ES-I3 (cell line): ENCODE measurements around the gene CEP55.
"Not testable (repeated sequence)": the region's sequence is repeated elsewhere in the genome, so short reads cannot be mapped to it uniquely, and the experiment has no call there.

Source experiments
- H3K36me3 ChIP-seq: 2 replicates; pipeline ENCODE4 v1.6.1; 2013; ENCODE audit warnings: mild to moderate bottlenecking, low read length, control low read depth, moderate library complexity; ENCODE audit not compliant: insufficient read depth
- H3K4me1 ChIP-seq: 2 replicates; pipeline ENCODE4 v1.6.1; 2013; ENCODE audit warnings: mild to moderate bottlenecking, control low read depth, low read length; ENCODE audit not compliant: insufficient read depth
- H3K9ac ChIP-seq: 2 replicates; pipeline ENCODE4 v1.6.1; 2013; ENCODE audit warnings: low read depth, mild to moderate bottlenecking, low read length, moderate library complexity
- H3K9me3 ChIP-seq: 2 replicates; pipeline ENCODE4 v1.6.1; 2013; ENCODE audit warnings: mild to moderate bottlenecking, low read length, moderate library complexity; ENCODE audit not compliant: control insufficient read depth, insufficient read depth

The CEP55 gene

GRCh38 chr10:93512565-93512964, 16.2 kb downstream of the CEP55 start:
- H3K4me1 ChIP-seq = no peaks in the 10 kb centered on the region
- H3K9ac ChIP-seq = no peak overlapping the region
- peaks cover 12% of the 10 kb centered on the region for H3K36me3 ChIP-seq
- H3K9me3 ChIP-seq = no peaks in the 10 kb centered on the region

- no peaks in the 10 kb centered on the region for H3K4me1 ChIP-seq
- H3K36me3 ChIP-seq = peaks cover 17% of the 10 kb centered on the region
- H3K9me3 ChIP-seq = no peaks in the 10 kb centered on the region
- H3K9ac ChIP-seq = no peak overlapping the region
Measured at GRCh38 chr10:93513091-93513490, 16.7 kb downstream of the CEP55 start.

DNA sequence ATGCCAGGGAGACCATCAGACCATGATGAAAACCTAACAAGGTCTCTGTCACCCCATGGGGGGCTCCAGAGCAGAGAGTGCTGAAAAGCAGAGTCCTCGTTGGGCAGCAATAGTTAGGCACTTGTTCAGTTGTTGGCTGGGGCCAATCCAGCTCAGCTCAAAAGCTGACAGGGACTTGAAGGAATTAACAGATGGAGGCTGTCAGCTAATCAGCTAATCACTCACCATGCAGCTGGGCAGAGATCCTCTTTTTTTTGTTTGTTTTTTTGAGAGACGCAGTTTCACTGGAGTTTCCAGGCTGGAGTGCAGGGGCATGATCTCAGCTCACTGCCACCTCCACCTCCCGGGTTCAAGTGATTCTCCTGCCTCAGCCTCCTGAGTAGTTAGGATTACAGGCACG, 18.1 kb downstream of the CEP55 start:
- peaks cover 30% of the 10 kb centered on the region for H3K36me3 ChIP-seq
- no peaks in the 10 kb centered on the region for H3K4me1 ChIP-seq
- H3K9ac ChIP-seq = no peak overlapping the region
- peaks cover 7% of the 10 kb centered on the region; the same call in 1 of the 2 replicates for H3K9me3 ChIP-seq

DNA sequence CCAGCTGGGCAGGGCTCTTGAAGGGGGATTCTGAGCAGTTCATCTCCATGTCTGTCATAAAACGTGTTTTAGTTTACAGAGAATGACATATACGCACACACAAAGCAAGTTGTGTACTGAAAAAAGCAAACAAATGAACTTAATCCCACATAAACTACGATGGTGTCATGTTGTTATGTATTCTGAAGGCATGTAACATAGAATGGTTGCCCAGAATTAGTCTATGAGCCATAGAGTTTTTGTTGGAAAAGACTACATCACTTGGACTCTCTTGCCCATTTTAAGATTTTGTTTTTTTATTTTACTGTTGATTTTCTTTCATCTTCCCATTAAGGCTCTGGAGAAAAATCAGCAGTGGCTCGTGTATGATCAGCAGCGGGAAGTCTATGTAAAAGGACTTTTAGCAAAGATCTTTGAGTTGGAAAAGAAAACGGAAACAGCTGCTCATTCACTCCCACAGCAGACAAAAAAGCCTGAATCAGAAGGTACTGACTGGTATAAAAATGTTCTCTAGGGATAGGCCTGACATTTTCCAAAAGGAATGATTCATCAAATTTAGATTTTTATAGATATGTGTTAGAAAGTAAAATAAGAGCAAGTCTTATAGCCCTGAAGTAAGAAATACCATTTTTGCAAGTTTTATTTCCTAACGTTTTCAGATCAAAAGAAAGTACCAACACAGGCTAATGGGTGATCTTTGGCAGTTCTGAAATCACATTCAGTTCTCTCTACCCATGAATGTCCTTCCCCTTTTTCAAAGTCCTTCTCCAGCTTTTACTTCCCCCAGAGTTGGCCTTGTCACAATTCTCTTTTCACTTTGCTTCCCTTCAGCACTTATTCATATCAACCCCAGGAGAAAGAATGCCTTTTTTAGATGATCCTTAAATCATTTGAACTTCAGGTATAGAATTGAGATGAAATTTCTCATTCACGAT, 18.9 kb downstream of the CEP55 start:
- Histone ChIP-seq H3K9me3 (peaks cover 12% of the 10 kb centered on the region; the same call in 1 of the 2 replicates), H3K36me3 (peaks cover 35% of the 10 kb centered on the region), H3K9ac (no peak overlapping the region; the same call in 1 of the 2 replicates), H3K4me1 (no peaks in the 10 kb centered on the region)

GRCh38 chr10:93516006-93516380, 19.6 kb downstream of the CEP55 start:
- Histone ChIP-seq H3K9ac (no peak overlapping the region), H3K36me3 (peaks cover 35% of the 10 kb centered on the region)

GRCh38 chr10:93518531-93518930, 22.1 kb downstream of the CEP55 start:
- Histone ChIP-seq H3K9me3 (peaks cover 17% of the 10 kb centered on the region; the same call in 1 of the 2 replicates), H3K36me3 (peaks cover 30% of the 10 kb centered on the region), H3K9ac (no peak overlapping the region), H3K4me1 (no peaks in the 10 kb centered on the region)

More at GRCh38 chr10:93516006-93516380, 19.6 kb downstream of the CEP55 start:
- H3K4me1 ChIP-seq = no peaks in the 10 kb centered on the region
- H3K9me3 ChIP-seq = peaks cover 17% of the 10 kb centered on the region; the same call in 1 of the 2 replicates

DNA sequence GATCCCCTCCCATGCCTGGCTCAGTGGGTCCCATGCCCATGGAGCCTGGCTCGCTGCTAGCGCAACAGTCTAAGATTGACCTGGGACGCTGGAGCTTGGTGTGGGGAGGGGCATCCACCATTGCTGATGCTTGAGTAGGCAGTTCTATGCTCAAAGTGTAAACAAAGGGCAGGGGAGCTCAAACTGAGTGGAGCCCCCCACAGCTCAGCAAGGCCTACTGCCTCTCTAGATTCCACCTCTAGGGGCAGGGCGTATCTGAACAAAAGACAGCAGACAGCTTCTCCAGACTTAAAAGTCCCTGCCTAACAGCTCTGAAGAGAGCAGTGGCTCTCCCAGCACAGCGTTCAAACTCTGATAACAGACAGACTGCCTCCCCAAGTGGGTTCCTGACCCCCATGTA, 38.9 kb downstream of the CEP55 start:
- Histone ChIP-seq H3K36me3 (no peaks in the 10 kb centered on the region), H3K9ac (no peak overlapping the region), H3K9me3 (no peaks in the 10 kb centered on the region), H3K4me1 (no peaks in the 10 kb centered on the region)

GRCh38 chr10:93540871-93541270, 44.5 kb downstream of the CEP55 start:
- H3K9me3 ChIP-seq, H3K4me1 ChIP-seq, H3K9ac ChIP-seq, H3K36me3 ChIP-seq: not testable (repeated sequence)

DNA sequence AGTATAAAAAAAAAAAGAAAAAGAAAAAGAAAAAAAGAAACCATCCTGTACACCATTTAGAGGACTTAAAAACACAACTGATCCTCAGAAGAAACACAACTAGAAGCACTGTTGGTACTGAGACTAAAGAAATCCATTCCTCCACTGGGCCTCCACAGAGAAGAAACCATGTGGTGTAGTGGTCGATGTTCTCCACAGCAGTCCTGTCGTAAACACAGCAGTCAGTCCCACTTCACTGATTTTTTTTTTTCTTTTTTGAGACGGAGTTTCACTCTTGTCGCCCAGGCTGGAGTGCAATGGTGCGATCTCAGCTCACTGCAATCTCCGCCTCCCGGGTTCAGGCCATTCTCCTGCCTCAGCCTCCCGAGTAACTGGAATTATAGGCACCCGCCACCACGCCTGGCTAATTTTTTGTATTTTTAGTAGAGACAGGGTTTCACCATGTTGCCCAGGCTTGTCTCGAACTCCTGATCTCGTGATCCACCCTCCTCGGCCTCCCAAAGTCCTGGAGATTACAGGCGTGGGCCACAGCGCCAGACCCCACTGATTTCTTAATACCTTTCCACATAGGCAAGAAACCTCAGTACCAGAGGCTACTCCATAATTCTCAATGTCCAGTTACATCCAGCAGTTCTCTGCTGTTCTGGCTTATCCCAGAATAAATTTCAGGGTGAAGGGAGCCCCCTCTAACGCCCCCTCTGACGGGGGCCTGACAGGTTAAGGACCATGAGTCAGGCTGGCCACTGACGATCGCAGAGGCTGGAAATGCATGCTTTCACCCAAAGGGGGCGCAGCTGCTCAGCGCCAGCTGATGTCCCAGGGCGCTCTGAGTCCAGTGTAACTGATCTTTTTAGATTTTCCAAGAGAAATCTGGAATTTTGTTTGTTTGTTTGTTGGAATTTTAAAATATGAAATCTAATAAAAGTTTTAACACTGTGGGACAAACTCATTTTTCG, 45.3 kb downstream of the CEP55 start:
- no peaks in the 10 kb centered on the region for H3K36me3 ChIP-seq
- H3K4me1 ChIP-seq = no peaks in the 10 kb centered on the region
- peak overlapping the region; percentile 26; the same call in 1 of the 2 replicates for H3K9ac ChIP-seq
- H3K9me3 ChIP-seq = no peaks in the 10 kb centered on the region

DNA sequence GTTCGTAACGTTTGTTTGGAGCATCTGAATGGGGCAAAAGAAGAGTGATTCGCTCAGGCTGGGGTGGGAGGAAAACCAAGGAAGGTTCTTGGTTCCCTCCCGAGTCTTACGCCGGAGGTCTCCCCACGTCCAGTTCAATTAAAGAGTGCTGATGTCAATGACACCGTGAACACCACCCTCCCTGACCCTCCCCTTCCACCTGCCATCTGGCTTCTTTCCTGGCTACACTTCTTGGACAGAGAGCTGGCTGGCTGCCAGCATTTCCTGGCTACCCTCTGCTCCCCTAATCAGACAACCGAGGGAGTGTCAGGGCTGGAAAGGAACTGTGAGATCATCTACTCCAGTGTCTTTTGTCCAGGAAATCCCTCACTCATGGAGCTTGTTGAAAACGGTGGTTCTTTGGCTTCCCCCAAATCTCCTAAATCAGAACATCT, 46.0 kb downstream of the CEP55 start:
- H3K4me1 ChIP-seq = no peaks in the 10 kb centered on the region
- H3K36me3 ChIP-seq = no peaks in the 10 kb centered on the region
- H3K9ac ChIP-seq = peak overlapping the region; percentile 26; the same call in 1 of the 2 replicates
- no peaks in the 10 kb centered on the region for H3K9me3 ChIP-seq

GRCh38 chr10:93546995-93547394, 50.6 kb downstream of the CEP55 start:
- not testable (repeated sequence) for H3K9me3 ChIP-seq, H3K36me3 ChIP-seq, H3K4me1 ChIP-seq, H3K9ac ChIP-seq

DNA sequence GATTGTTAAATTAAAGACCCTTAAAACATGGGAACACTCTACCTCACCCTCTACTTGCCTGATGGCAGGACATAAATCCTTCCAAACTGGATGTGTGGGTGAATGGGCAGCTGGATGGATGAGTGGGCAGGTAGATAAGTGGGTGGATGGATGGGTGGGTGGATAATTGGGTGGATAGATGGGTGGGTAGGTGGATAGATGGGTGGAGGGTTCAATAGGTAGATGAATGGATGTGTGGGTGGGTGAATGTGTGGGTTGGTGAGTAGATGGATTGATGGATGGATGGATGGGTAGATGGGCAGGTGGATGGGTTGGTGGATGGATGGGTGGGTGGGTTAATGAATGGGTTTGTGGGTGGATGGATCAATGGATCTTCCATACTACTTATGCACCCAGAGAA, 51.1 kb downstream of the CEP55 start:
- no peaks in the 10 kb centered on the region for H3K36me3 ChIP-seq
- no peak overlapping the region for H3K9ac ChIP-seq
- H3K9me3 ChIP-seq = no peaks in the 10 kb centered on the region
- H3K4me1 ChIP-seq = no peaks in the 10 kb centered on the region; the same call in 1 of the 2 replicates

DNA sequence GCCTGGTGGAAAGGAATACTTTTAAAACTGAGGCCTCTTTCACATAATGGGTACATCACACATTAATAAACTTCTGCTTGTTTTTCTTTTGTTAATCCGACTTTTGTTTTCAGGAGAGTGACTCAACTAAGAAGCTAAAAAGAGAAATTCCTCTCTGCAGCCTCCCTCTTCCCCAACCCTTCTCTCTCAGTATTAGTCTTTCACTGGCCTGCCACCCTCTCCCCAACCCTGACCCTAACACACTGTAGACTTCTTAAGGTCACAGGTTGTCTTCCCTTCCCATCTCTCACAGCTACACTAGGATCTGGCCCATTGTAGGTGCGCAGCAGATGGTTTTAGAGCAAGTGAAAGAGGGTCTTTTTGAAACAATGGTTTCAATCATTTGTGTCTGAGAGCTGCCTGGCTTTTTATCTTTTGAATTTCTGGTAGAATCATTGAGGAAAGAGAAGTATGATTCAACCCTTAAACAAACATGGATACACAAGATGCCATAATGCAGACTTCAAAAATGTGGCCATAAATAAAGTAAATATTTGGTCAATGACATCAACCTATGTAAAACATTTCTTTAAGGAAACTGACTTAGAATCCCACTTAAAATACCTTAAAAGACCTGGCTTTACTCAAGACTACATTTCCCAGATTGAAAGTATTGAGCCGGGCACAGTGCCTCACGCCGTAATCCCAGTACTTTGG, 52.1 kb downstream of the CEP55 start:
- Histone ChIP-seq H3K4me1 (no peaks in the 10 kb centered on the region; the same call in 1 of the 2 replicates), H3K9me3 (no peaks in the 10 kb centered on the region), H3K36me3 (no peaks in the 10 kb centered on the region), H3K9ac (no peak overlapping the region)

- Histone ChIP-seq H3K4me1 (no peaks in the 10 kb centered on the region; the same call in 1 of the 2 replicates), H3K36me3 (no peaks in the 10 kb centered on the region), H3K9me3 (no peaks in the 10 kb centered on the region), H3K9ac (no peak overlapping the region)
Measured at GRCh38 chr10:93550606-93551005, 54.2 kb downstream of the CEP55 start.
